Stomach smooth muscle (tissue), 2 donors: ENCODE measurements around the gene RBBP5.

Experiments used
- H3K27ac ChIP-seq: one replicate; pipeline ENCODE4 v1.7.0; 2013; ENCODE audit warnings: mild to moderate bottlenecking, low read length, inconsistent platforms
- H3K27me3 ChIP-seq, 2 donors: one replicate each; pipeline ENCODE4 v1.7.0; 2013; ENCODE audit warnings: low read length in 2 of 2; ENCODE audit not compliant: insufficient read depth in 2 of 2, control insufficient read depth in 1 of 2
- H3K36me3 ChIP-seq, 2 donors: one replicate each; pipeline ENCODE4 v1.7.0; 2013; ENCODE audit warnings: low read length in 2 of 2; ENCODE audit not compliant: control insufficient read depth in 2 of 2, insufficient read depth in 2 of 2
- H3K4me1 ChIP-seq: one replicate; pipeline ENCODE4 v1.7.0; 2013; ENCODE audit warnings: low read length; ENCODE audit not compliant: control insufficient read depth, insufficient read depth
- H3K4me3 ChIP-seq, 2 donors: one replicate each; pipeline ENCODE4 v1.7.0; 2013; ENCODE audit warnings: low read length in 2 of 2
- H3K9ac ChIP-seq, 2 donors: one replicate each; pipeline ENCODE4 v1.7.0; 2013; ENCODE audit warnings: low read length in 2 of 2, mild to moderate bottlenecking in 1 of 2
- H3K9me3 ChIP-seq, 2 donors: one replicate each; pipeline ENCODE4 v1.7.0; 2013; ENCODE audit warnings: low read length in 2 of 2; ENCODE audit not compliant: control insufficient read depth in 2 of 2
- donor health status: healthy.
- donor health status: Pancreatic carcinoma.

The RBBP5 gene

DNA sequence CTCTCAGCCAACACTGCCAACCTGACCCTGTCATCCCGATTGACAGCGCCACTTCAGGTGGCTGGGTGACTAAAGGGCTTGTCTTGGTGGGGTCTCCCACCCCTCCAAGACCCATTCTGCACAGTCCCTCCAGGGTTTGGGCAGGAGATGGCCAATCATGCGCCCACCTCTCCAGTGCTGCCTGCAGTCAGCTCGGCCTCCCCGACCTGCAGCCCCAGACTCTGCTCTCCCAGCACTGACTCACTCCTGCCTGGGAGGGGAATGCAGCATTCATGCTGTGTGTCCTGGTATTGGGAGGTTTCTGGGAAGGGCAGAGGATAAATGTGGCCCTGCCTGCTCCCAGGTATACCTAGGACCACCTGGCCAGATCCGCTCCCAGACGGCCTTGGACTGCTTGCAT is 47.3 kb downstream of the RBBP5 start:
- Histone ChIP-seq H3K27ac (no peak overlapping the region), H3K9me3 (no peaks in the 10 kb centered on the region), H3K4me1 (no peaks in the 10 kb centered on the region), H3K9ac (no peak overlapping the region), H3K36me3 (peaks cover 0 to 3% of the 10 kb centered on the region in 2 donors), H3K4me3 (no peak overlapping the region), H3K27me3 (no peaks in the 10 kb centered on the region)

DNA sequence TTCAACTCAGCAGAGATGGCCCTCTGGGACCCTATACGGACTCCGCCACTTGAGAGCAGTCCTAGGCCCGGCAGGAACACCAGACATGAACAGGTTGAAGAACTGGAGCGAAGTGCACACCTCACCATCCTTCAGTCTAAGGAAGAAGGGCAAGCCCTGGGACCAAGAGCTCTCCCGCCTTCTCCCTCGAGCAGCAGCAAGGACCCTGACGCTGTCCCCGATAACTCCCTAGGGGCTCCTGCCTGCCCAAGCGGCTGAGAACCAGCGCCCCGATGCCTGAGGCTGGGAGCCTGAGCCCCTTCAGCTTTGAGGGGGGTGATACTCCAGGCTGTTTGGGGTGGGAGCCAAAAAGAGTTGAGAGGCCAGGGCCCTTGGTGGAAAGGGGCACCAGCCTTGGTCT is 47.7 kb downstream of the RBBP5 start:
- Histone ChIP-seq H3K4me3 (no peak overlapping the region), H3K36me3 (peaks cover 0 to 3% of the 10 kb centered on the region in 2 donors), H3K9ac (no peak overlapping the region), H3K9me3 (no peaks in the 10 kb centered on the region), H3K27me3 (no peaks in the 10 kb centered on the region), H3K27ac (no peak overlapping the region), H3K4me1 (no peaks in the 10 kb centered on the region)

DNA sequence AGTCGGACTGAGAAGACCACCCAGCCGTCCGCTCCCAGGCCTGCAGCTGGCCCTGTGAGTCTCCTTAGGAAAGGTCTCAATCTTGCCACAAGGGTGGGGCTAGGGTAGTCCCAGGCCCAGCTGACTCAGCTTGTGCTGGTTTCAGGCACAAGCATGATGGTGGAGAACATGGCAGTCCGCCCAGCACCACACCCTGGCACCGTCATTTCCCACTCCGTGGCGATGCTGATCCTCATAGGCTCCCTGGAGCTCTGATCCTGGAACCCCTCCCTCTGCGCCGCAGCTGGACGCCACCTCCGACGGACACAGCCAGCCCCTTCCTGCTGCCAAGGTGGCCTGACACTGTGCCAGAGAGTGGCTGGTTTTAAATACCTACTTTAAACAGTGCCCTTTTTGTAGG is 48.3 kb downstream of the RBBP5 start:
- Histone ChIP-seq H3K27me3 (no peaks in the 10 kb centered on the region), H3K27ac (no peak overlapping the region), H3K4me1 (no peaks in the 10 kb centered on the region), H3K4me3 (no peak overlapping the region), H3K36me3 (peaks cover 0 to 3% of the 10 kb centered on the region in 2 donors), H3K9ac (no peak overlapping the region), H3K9me3 (no peaks in the 10 kb centered on the region)

DNA sequence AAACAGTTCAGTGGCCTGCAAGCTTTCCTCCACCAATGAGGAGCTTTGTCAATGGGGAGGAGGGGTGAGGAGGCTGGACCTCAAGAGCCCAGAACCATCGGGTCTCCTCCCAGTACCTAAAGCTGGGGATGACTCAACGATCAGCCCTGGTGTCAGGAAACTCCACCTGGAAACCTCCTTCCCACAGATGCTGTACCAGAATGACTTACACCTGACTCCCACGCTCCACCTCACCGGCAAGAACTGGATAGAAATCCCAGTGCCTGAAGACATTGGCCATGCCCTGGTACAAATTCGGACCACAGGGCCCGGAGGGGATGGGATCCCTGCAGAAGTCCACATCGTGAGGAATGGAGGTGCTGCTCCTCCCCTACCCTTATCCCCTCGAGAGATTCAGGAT is 48.9 kb downstream of the RBBP5 start:
- Histone ChIP-seq H3K4me1 (no peaks in the 10 kb centered on the region), H3K9ac (no peak overlapping the region), H3K27me3 (no peaks in the 10 kb centered on the region), H3K27ac (no peak overlapping the region), H3K36me3 (peaks cover 0 to 3% of the 10 kb centered on the region in 2 donors), H3K9me3 (no peaks in the 10 kb centered on the region), H3K4me3 (no peak overlapping the region)

DNA sequence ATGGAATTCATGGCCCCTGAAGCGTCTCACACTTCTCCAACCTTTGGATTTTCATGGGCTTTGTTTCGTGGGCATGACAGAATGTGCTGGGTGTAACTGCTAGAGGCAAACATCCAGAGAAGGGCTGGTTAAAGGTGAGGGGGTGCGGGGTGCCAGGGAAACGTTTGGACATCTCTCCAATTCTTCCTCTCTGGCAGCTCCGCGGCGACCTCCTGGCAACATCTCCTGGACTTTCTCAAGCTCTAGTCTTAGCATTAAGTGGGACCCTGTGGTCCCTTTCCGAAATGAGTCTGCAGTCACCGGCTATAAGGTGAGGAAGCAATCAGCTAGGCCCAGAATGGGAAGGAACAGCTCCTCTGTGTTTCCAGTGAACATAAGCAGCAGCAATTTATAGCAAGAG is 49.5 kb downstream of the RBBP5 start:
- H3K27me3 ChIP-seq = no peaks in the 10 kb centered on the region
- H3K36me3 ChIP-seq = no peaks in the 10 kb centered on the region
- no peak overlapping the region for H3K27ac ChIP-seq
- H3K9ac ChIP-seq = no peak overlapping the region
- H3K9me3 ChIP-seq = no peaks in the 10 kb centered on the region
- H3K4me3 ChIP-seq = no peak overlapping the region
- no peaks in the 10 kb centered on the region for H3K4me1 ChIP-seq

DNA sequence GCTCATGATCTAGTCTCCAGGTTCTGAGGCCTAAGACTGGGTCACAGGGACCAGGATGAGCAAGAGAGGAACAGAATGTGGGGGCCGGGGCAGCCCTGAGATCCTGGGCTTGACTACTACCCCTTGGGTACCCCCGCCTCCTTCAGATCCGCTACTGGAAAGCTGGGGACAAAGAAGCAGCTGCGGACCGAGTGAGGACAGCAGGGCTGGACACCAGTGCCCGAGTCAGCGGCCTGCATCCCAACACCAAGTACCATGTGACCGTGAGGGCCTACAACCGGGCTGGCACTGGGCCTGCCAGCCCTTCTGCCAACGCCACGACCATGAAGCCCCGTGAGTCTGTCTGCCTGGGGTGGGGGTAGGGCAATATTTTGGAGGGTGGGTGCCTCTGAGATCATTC is 50.0 kb downstream of the RBBP5 start:
- Histone ChIP-seq H3K9ac (no peak overlapping the region), H3K9me3 (no peaks in the 10 kb centered on the region), H3K27ac (no peak overlapping the region), H3K36me3 (no peaks in the 10 kb centered on the region), H3K4me1 (no peaks in the 10 kb centered on the region), H3K4me3 (no peak overlapping the region), H3K27me3 (no peaks in the 10 kb centered on the region)

DNA sequence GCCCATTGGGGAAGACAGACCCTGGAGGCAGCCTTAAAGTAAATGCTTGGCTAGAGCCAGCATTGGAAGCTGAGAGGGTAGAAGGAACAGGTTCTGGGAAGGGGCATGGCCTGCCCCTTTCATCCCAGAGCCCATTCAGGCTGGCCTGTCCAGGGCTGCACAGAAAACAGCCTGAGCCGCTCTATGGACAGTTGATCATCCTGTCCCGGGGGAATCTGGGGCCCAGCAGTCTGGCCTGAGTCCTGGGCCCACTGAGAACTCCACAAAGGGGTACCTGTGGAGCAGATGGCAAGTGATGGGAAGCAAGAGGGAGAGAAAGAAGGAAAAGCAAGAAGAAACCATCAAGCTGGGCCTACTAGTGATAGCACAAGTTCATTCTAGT is 50.8 kb downstream of the RBBP5 start:
- Histone ChIP-seq H3K9me3 (no peaks in the 10 kb centered on the region), H3K36me3 (no peaks in the 10 kb centered on the region), H3K4me3 (no peak overlapping the region), H3K4me1 (no peaks in the 10 kb centered on the region), H3K27ac (no peak overlapping the region), H3K27me3 (no peaks in the 10 kb centered on the region), H3K9ac (no peak overlapping the region)

DNA sequence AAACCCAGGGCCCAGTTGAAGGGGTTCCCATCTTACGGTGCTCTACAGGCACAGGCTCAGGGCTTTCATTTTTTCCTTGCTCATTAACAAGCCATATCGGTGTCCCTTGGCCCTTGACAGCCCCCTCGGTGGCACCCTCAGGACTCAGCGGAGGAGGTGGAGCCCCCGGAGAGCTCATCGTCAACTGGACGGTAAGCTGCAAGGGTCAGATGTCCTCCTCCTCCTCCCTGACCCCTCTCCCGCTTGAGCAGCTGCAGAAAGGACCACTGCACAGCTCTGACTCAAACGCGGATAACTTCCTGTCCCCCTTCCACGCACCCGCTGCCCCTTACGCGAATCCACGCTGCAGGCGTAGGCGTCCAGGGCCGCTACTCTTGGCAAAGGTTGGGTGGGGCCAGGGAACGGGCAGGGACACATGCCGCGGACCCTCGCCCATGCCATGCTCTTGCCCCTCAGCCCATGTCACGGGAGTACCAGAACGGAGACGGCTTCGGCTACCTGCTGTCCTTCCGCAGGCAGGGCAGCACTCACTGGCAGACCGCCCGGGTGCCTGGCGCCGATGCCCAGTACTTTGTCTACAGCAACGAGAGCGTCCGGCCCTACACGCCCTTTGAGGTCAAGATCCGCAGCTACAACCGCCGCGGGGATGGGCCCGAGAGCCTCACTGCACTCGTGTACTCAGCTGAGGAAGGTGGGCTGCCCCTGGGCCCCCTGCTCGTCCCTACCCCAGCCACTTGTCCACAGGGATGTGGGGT is 52.2 kb downstream of the RBBP5 start:
- H3K9me3 ChIP-seq = no peaks in the 10 kb centered on the region
- H3K36me3 ChIP-seq = no peaks in the 10 kb centered on the region
- H3K27me3 ChIP-seq = no peaks in the 10 kb centered on the region
- H3K27ac ChIP-seq = no peak overlapping the region
- H3K9ac ChIP-seq = no peak overlapping the region
- H3K4me1 ChIP-seq = no peaks in the 10 kb centered on the region
- H3K4me3 ChIP-seq = no peak overlapping the region

DNA sequence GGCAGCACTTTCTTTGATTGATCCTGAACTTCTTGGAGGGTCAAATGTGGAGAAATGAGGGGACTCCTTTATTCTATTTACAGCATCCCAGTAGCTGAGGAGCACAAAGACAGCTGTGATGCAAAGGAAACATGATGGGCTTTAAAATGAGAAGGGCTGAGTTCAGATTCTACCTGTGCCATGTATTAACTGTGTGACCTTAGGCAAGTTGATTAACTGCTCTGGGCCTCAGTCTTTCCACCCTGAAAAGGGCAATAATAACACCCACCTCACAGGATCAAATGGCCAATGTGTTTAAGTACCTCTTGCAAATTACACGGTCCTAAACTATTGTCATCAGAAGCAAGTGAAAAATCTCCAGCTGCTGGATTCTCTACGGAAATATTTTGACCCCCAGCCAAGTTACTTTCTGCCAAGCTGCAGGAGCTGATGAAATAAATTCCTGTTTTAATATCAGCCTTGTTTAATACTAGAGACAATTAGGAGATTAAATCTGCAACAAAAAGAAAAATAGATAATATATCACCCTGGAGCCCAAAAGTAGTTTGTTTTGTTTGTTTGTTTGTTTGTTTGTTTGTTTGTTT is 53.2 kb downstream of the RBBP5 start:
- Histone ChIP-seq H3K9me3 (no peaks in the 10 kb centered on the region), H3K36me3 (no peaks in the 10 kb centered on the region), H3K9ac (no peak overlapping the region), H3K4me1 (no peaks in the 10 kb centered on the region), H3K27ac (no peak overlapping the region), H3K27me3 (no peaks in the 10 kb centered on the region), H3K4me3 (no peak overlapping the region)

DNA sequence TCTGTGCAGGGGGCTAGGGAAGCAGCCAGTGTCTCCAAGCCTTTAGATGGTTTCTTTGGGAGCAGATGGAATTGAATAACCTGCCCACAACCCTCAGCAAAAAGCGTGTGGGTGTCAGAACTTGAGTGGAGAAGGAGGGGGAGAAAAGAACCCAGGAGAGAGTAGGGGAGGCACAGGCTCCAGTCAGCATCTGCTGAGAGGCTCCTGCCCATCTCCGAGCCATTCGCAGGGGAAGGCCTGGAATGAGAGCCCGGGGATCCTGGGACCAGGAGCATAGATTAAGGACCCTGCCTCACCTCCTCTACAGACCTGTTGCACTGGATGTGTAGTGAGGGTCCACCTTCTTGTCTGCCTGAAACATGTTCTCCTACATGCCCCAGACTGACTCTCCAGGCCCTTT is 53.8 kb downstream of the RBBP5 start:
- Histone ChIP-seq H3K9me3 (no peaks in the 10 kb centered on the region), H3K27me3 (no peaks in the 10 kb centered on the region), H3K4me1 (no peaks in the 10 kb centered on the region), H3K36me3 (no peaks in the 10 kb centered on the region), H3K27ac (no peak overlapping the region), H3K4me3 (no peak overlapping the region), H3K9ac (no peak overlapping the region)

DNA sequence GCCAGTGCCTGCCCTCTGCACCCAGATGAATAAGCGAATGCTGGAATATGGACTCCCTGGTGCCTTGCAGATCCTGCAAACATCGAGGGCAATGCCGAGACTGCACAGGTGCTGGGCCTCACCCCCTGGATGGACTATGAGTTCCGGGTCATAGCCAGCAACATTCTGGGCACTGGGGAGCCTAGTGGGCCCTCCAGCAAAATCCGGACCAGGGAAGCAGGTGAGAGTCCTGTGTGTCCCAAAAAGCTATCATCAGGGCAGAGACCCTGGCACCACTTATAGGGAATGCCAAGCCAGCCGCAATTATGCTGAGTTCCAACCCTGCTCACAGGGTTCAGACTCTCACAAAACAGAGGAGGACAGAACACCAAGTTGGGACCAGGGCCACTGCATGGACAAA is 54.7 kb downstream of the RBBP5 start:
- Histone ChIP-seq H3K9ac (no peak overlapping the region), H3K27ac (no peak overlapping the region), H3K4me3 (no peak overlapping the region), H3K36me3 (no peaks in the 10 kb centered on the region), H3K27me3 (no peaks in the 10 kb centered on the region), H3K4me1 (no peaks in the 10 kb centered on the region), H3K9me3 (no peaks in the 10 kb centered on the region)
